DOHH2 (cell line): Measurements from ENCODE around the gene PICALM.

Source experiments
- EZH2phosphoT487 ChIP-seq: fragments of 200-600 bp; sonication (generic); IDR thresholded peaks from 2 replicates; pipeline ENCODE4 v1.6.1; 2017; ENCODE audit warnings: borderline replicate concordance, mild to moderate bottlenecking, antibody characterized with exemption, low read length, moderate library complexity, mixed read lengths
- TF ChIP-seq, protein P1 (sequence below): fragments of 200-600 bp; sonication (generic); IDR thresholded peaks from one replicate; pipeline ENCODE4 v1.5.1; 2014; ENCODE audit warnings: antibody characterized with exemption, mild to moderate bottlenecking, low read depth, low read length; ENCODE audit not compliant: poor library complexity, severe bottlenecking

DNA sequence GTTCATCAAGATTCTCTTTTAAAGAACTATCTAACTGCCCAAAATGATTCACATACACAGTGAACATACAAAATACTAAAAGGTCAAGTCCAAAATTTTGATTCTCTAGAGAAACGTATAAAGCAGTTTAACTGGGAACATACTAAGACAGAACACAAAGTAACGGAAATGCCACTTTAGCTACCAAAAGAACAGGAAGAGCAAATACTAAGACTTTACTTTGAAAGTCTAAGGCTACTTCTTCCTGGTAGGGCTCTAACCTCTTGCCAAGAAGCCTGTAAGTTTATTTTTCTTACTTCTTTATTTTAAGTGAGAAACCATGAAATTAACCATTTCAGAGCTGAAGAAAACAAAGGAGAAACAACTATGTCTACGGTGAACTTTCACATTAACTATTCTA, 6.2 kb downstream of the PICALM start:
- TF ChIP-seq, protein P1, sequence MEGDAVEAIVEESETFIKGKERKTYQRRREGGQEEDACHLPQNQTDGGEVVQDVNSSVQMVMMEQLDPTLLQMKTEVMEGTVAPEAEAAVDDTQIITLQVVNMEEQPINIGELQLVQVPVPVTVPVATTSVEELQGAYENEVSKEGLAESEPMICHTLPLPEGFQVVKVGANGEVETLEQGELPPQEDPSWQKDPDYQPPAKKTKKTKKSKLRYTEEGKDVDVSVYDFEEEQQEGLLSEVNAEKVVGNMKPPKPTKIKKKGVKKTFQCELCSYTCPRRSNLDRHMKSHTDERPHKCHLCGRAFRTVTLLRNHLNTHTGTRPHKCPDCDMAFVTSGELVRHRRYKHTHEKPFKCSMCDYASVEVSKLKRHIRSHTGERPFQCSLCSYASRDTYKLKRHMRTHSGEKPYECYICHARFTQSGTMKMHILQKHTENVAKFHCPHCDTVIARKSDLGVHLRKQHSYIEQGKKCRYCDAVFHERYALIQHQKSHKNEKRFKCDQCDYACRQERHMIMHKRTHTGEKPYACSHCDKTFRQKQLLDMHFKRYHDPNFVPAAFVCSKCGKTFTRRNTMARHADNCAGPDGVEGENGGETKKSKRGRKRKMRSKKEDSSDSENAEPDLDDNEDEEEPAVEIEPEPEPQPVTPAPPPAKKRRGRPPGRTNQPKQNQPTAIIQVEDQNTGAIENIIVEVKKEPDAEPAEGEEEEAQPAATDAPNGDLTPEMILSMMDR: no peak
- no peak for TF ChIP-seq EZH2phosphoT487
